Chondrocyte (in vitro differentiated cells): Measurements from ENCODE around the gene TM4SF5. TPM values are rescaled to one million over a fixed set of nuclear protein-coding genes. Genes with fewer than 3 reads are reported as not detected.
"Not testable (repeated sequence)": the region's sequence is repeated elsewhere in the genome, so short reads cannot be mapped to it uniquely, and the experiment has no call there.

ENCODE experiments used
- DNase-seq: peaks from one replicate; pipeline ENCODE4 v3.0.0; 2021; ENCODE audit warnings: mixed read lengths, low spot score
- H3K27ac Mint-ChIP-seq: one replicate; pipeline ENCODE4 v1.8.0; 2021; ENCODE audit warnings: mild to moderate bottlenecking, moderate library complexity, mixed read lengths; ENCODE audit not compliant: unreplicated experiment
- H3K27me3 Mint-ChIP-seq: 2 replicates; pipeline ENCODE4 v1.8.0; 2021; ENCODE audit warnings: low read depth, mixed read lengths
- H3K36me3 Mint-ChIP-seq: 2 replicates; pipeline ENCODE4 v1.8.0; 2021; ENCODE audit warnings: low read depth, mixed read lengths
- H3K4me1 Mint-ChIP-seq: 2 replicates; pipeline ENCODE4 v1.8.0; 2021; ENCODE audit warnings: low read depth, mild to moderate bottlenecking, mixed read lengths
- H3K4me3 Mint-ChIP-seq: one replicate; pipeline ENCODE4 v1.8.0; 2021; ENCODE audit warnings: mild to moderate bottlenecking, moderate library complexity, mixed read lengths; ENCODE audit not compliant: unreplicated experiment
- H3K9me3 Mint-ChIP-seq: 2 replicates; pipeline ENCODE4 v1.8.0; 2021; ENCODE audit warnings: low read depth, mixed read lengths
- CTCF ChIP-seq: fragments of 200-600 bp; sonication (generic); IDR thresholded peaks from 2 replicates; pipeline ENCODE4 v1.5.0; 2021; ENCODE audit warnings: antibody characterized with exemption, mild to moderate bottlenecking, moderate library complexity
- total RNA-seq: library from RNA; stranded (reverse); gene quantifications from 3 replicates; pipeline ENCODE4 v1.2.1, GENCODE V29; 2021

Gene TM4SF5
- total RNA-seq, 1 donor from 2014 or later = not detected

DNA sequence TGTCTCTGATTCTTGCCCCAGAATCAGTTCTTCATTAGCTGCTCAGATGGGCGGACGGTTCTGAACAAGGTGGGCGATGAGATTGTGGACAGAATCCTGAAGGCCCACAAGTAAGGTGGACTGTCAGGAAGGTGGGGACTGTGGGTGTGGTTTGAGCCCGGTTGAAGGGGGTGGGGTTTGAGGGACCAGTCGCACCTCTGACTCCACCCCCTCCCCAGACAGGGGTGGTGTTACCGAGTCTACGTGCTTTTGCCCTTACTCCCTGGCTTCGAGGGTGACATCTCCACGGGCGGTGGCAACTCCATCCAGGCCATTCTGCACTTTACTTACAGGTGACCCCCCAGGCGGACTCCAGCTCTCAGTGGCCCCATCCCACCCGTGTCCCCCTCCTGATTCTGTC, 46.6 kb downstream of the TM4SF5 start:
- no peak for TF ChIP-seq CTCF
- no peak for DNase-seq
- no peaks in the 10 kb centered on the region for H3K9me3 Mint-ChIP-seq
- H3K27me3 Mint-ChIP-seq = no peaks in the 10 kb centered on the region
- H3K4me1 Mint-ChIP-seq = no peaks in the 10 kb centered on the region
- H3K4me3 Mint-ChIP-seq = no peak overlapping the region
- peaks cover 26% of the 10 kb centered on the region for H3K36me3 Mint-ChIP-seq
- no peak overlapping the region for H3K27ac Mint-ChIP-seq

DNA sequence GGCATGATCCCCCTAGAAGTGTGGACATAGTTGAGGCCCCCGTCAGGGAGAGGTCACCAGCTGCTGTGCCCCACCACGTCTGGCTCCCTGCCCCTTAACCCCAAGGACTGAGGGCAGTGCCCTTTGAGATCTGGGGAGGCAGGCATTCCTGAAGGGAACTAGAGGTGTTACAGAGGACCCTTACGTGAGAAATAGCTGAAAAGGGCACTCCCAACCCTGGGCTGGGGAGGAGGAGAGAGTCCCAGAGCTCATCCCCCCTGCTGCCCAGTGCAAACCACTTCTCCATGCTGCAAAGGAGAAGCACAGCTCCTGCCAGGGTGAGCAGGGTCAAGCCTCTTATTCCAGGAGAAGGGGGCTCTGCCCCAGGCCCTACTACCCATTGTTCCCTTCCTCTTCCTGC, 51.1 kb downstream of the TM4SF5 start:
- no peak for TF ChIP-seq CTCF
- H3K27me3 Mint-ChIP-seq = no peaks in the 10 kb centered on the region
- H3K4me3 Mint-ChIP-seq = no peak overlapping the region
- no peak for DNase-seq
- H3K4me1 Mint-ChIP-seq = no peaks in the 10 kb centered on the region
- H3K9me3 Mint-ChIP-seq = no peaks in the 10 kb centered on the region
- H3K36me3 Mint-ChIP-seq = peaks cover 8% of the 10 kb centered on the region
- H3K27ac Mint-ChIP-seq = no peak overlapping the region

GRCh38 chr17:4823373-4824089, 51.8 kb downstream of the TM4SF5 start:
- Mint-ChIP-seq H3K4me3 (no peak overlapping the region), H3K36me3 (peaks cover 8% of the 10 kb centered on the region), H3K27ac (no peak overlapping the region), H3K9me3 (no peaks in the 10 kb centered on the region), H3K4me1 (no peaks in the 10 kb centered on the region), H3K27me3 (no peaks in the 10 kb centered on the region)
- TF ChIP-seq CTCF = no peak
- DNase-seq = no peak

DNA sequence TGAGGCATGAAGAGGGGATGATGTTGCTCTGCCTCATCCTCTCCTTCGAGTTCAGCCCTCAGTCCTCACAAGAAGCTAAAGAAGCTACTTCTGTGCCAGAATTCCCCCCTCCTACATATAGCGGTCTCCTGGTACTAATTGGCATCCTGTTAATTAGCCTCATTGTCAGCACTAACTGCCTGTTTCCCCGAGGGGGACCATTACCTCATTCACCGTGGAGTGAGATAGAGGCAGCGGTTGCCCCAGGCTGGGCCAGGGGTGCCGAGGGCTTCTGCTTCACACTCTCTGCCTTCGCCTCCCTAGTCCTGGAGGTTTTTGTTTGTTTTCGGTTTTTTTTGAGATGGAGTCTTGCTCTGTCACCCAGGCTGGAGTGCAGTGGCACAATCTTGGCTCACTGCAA, 55.7 kb downstream of the TM4SF5 start:
- no peaks in the 10 kb centered on the region for H3K4me1 Mint-ChIP-seq
- H3K27me3 Mint-ChIP-seq = no peaks in the 10 kb centered on the region
- H3K27ac Mint-ChIP-seq = no peak overlapping the region
- TF ChIP-seq CTCF = no peak
- no peaks in the 10 kb centered on the region for H3K9me3 Mint-ChIP-seq
- DNase-seq = no peak
- no peak overlapping the region for H3K4me3 Mint-ChIP-seq
- H3K36me3 Mint-ChIP-seq = no peaks in the 10 kb centered on the region

- peak overlapping the region; percentile 96 for H3K27ac Mint-ChIP-seq
- H3K36me3 Mint-ChIP-seq, H3K27me3 Mint-ChIP-seq, DNase-seq, H3K9me3 Mint-ChIP-seq: not testable (repeated sequence)
- H3K4me1 Mint-ChIP-seq = peaks cover 33% of the 10 kb centered on the region
- H3K4me3 Mint-ChIP-seq = peak overlapping the region; percentile 90
Measured at GRCh38 chr17:4832829-4833177, 61.1 kb downstream of the TM4SF5 start.

Other genes with a start within 250 kb of the TM4SF5 start
- gene MYBBP1A, start 216.5 kb upstream of the TM4SF5 start, total RNA-seq = 33.6 to 58.2 TPM (median 36.4 TPM) in 3 replicates
- not detected in 3 replicates for gene GGT6, start 211.3 kb upstream of the TM4SF5 start, total RNA-seq
- 0.32 to 0.36 TPM in 2 of 3 replicates, not detected in the other for gene SMTNL2, start 187.4 kb upstream of the TM4SF5 start, total RNA-seq
- gene ALOX15, start 130.2 kb upstream of the TM4SF5 start, total RNA-seq = 0.15 TPM in 1 of 3 replicates, not detected in the others
- 44.1 to 56.2 TPM (median 48.2 TPM) in 3 replicates for gene PELP1, start 67.7 kb upstream of the TM4SF5 start, total RNA-seq
- 7.1 to 11.8 TPM (median 7.2 TPM) in 3 replicates for gene ARRB2, start 61.3 kb upstream of the TM4SF5 start, total RNA-seq
- gene MED11, start 40.5 kb upstream of the TM4SF5 start, total RNA-seq = 14.6 to 21.3 TPM (median 16.9 TPM) in 3 replicates
- gene ZMYND15, start 32.1 kb upstream of the TM4SF5 start, total RNA-seq = 0.23 to 0.48 TPM (median 0.45 TPM) in 3 replicates
- gene CXCL16, start 32.0 kb upstream of the TM4SF5 start, total RNA-seq = 4.7 to 8.0 TPM (median 5.4 TPM) in 3 replicates
- 0.82 to 2.4 TPM (median 1.2 TPM) in 3 replicates for gene VMO1, start 14.5 kb downstream of the TM4SF5 start, total RNA-seq
- gene GLTPD2, start 17.1 kb downstream of the TM4SF5 start, total RNA-seq = not detected in 3 replicates
- gene PSMB6, start 24.3 kb downstream of the TM4SF5 start, total RNA-seq = 110 to 146 TPM (median 113 TPM) in 3 replicates
- 30.3 to 35.3 TPM (median 32.1 TPM) in 3 replicates for gene PLD2, start 35.3 kb downstream of the TM4SF5 start, total RNA-seq
- gene MINK1, start 61.5 kb downstream of the TM4SF5 start, total RNA-seq = 89.1 to 93.0 TPM (median 90.6 TPM) in 3 replicates
- 1.5 to 1.8 TPM (median 1.6 TPM) in 3 replicates for gene C17orf107, start 127.7 kb downstream of the TM4SF5 start, total RNA-seq
- 0.22 to 0.35 TPM in 2 of 3 replicates, not detected in the other for gene CHRNE, start 131.2 kb downstream of the TM4SF5 start, total RNA-seq
- not detected in 3 replicates for gene GP1BA, start 160.4 kb downstream of the TM4SF5 start, total RNA-seq
- gene SLC25A11, start 168.2 kb downstream of the TM4SF5 start, total RNA-seq = 44.0 to 62.4 TPM (median 46.6 TPM) in 3 replicates
- gene RNF167, start 168.4 kb downstream of the TM4SF5 start, total RNA-seq = 69.7 to 95.8 TPM (median 74.5 TPM) in 3 replicates
- gene PFN1, start 176.6 kb downstream of the TM4SF5 start, total RNA-seq = 512 to 784 TPM (median 766 TPM) in 3 replicates
- 7.0 to 9.8 TPM (median 7.4 TPM) in 3 replicates for gene ENO3, start 179.2 kb downstream of the TM4SF5 start, total RNA-seq
- gene SPAG7, start 195.9 kb downstream of the TM4SF5 start, total RNA-seq = 73.0 to 87.3 TPM (median 79.4 TPM) in 3 replicates
- gene CAMTA2, start 215.8 kb downstream of the TM4SF5 start, total RNA-seq = 47.4 to 97.8 TPM (median 90.2 TPM) in 3 replicates
- gene INCA1, start 225.6 kb downstream of the TM4SF5 start, total RNA-seq = 0.74 to 1.5 TPM (median 0.85 TPM) in 3 replicates
- gene KIF1C, start 226.1 kb downstream of the TM4SF5 start, total RNA-seq = 141 to 193 TPM (median 174 TPM) in 3 replicates